ENCODE results near the gene MASP1.

The MASP1 gene, protein sequence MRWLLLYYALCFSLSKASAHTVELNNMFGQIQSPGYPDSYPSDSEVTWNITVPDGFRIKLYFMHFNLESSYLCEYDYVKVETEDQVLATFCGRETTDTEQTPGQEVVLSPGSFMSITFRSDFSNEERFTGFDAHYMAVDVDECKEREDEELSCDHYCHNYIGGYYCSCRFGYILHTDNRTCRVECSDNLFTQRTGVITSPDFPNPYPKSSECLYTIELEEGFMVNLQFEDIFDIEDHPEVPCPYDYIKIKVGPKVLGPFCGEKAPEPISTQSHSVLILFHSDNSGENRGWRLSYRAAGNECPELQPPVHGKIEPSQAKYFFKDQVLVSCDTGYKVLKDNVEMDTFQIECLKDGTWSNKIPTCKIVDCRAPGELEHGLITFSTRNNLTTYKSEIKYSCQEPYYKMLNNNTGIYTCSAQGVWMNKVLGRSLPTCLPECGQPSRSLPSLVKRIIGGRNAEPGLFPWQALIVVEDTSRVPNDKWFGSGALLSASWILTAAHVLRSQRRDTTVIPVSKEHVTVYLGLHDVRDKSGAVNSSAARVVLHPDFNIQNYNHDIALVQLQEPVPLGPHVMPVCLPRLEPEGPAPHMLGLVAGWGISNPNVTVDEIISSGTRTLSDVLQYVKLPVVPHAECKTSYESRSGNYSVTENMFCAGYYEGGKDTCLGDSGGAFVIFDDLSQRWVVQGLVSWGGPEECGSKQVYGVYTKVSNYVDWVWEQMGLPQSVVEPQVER

DNA sequence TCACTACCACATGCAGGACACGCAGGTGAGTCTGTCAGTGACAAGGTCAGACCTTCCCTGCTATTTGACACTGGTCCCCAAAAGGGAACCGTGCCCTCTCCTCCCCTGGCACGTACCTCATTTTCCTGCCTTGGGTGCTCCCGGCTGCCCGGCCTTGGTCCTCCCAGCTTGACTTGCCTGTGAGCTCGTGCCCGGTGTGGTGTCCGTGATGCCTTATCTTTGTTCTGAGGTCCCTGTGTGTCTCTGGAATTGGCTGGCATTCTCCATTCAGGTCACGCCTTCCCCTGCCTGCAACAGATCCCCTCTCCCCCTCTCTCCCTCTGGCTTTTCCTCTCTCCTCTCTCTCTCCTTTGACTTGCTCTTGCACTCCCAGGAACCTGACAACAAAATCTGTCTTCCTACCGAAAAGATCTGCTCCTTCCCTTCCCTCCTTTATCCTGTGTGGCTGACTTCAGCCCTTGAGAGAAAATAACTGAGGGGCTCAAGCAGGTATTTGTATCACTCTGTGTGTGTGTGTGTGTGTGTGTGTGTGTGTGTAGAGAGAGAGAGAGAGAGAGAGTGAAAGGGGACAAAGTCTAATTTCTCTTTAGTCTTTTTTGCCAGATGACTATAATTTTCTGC, at the start of gene MASP1:
MASP1 (minus strand) TSS at position 226 of the 621 bp plus-strand sequence; CDS start at position 121, 105 bp downstream.
- no peak for TF ChIP-seq EZH2phosphoT487 (IDR thresholded peaks at IDR 0.05; ENCODE audit: borderline replicate concordance)
- TF ChIP-seq, protein P1, sequence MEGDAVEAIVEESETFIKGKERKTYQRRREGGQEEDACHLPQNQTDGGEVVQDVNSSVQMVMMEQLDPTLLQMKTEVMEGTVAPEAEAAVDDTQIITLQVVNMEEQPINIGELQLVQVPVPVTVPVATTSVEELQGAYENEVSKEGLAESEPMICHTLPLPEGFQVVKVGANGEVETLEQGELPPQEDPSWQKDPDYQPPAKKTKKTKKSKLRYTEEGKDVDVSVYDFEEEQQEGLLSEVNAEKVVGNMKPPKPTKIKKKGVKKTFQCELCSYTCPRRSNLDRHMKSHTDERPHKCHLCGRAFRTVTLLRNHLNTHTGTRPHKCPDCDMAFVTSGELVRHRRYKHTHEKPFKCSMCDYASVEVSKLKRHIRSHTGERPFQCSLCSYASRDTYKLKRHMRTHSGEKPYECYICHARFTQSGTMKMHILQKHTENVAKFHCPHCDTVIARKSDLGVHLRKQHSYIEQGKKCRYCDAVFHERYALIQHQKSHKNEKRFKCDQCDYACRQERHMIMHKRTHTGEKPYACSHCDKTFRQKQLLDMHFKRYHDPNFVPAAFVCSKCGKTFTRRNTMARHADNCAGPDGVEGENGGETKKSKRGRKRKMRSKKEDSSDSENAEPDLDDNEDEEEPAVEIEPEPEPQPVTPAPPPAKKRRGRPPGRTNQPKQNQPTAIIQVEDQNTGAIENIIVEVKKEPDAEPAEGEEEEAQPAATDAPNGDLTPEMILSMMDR (conservative IDR thresholded peaks at IDR 0.05; ENCODE audit: low read length): no peak
- Histone ChIP-seq H3K9ac (ENCODE audit: low read depth, low read length, poor library complexity, severe bottlenecking) (no peak within 1 kb of the TSS), H3F3A (ENCODE audit: low read depth) (no peaks in the 10 kb centered on the region), H4K20me1 (ENCODE audit: insufficient read depth, low read length, poor library complexity, severe bottlenecking) (no peaks in the 10 kb centered on the region), H2AFZ (ENCODE audit: low read length) (no peak within 1 kb of the TSS), H3K4me2 (ENCODE audit: low read depth, low read length, poor library complexity, severe bottlenecking) (no peak within 1 kb of the TSS), H3K36me3 (ENCODE audit: insufficient read depth, low read length) (no peaks in the 10 kb centered on the region), H3K4me3 (ENCODE audit: low read length, poor library complexity, severe bottlenecking) (no peak within 1 kb of the TSS), H3K27me3 (ENCODE audit: insufficient read depth, low read length, poor library complexity, severe bottlenecking) (no peaks in the 10 kb centered on the region), H3K79me2 (ENCODE audit: insufficient read depth, low read length) (no peaks in the 10 kb centered on the region), H3K9me3 (ENCODE audit: insufficient read depth, low read depth, low read length) (no peaks in the 10 kb centered on the region), H3K4me1 (ENCODE audit: insufficient read depth, low read length, poor library complexity, severe bottlenecking) (no peaks in the 10 kb centered on the region), H3K9me2 (replicated peaks; ENCODE audit: low read depth, low read length) (no peaks in the 10 kb centered on the region)

DNA sequence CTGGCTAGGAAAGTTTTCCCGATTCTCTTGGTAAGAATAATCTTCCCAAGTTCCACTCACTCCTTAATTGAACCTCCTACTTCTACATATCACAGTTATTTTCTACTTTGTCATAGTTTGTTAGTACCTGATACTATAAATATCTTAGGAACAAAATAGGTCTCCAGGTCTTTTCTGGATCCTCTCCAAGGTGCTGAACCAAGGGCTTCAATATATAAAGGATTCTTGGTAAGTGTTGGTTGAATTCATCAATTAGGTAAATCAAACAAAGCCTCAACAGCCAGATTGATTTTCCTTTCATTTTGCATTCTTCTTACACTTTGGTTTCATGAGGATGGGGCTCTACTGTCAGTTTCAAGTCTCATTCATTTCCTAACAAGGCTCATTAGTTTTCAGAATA, 49.0 kb upstream of the MASP1 start:
- Histone ChIP-seq H3K27me3 (ENCODE audit: insufficient read depth, low read length, poor library complexity, severe bottlenecking) (no peaks in the 10 kb centered on the region), H3K9ac (ENCODE audit: low read depth, low read length, poor library complexity, severe bottlenecking) (no peak overlapping the region), H3K9me2 (replicated peaks; ENCODE audit: low read depth, low read length) (no peaks in the 10 kb centered on the region), H3K4me3 (ENCODE audit: low read length, poor library complexity, severe bottlenecking) (no peak overlapping the region), H4K20me1 (ENCODE audit: insufficient read depth, low read length, poor library complexity, severe bottlenecking) (no peaks in the 10 kb centered on the region), H3K36me3 (ENCODE audit: insufficient read depth, low read length) (no peaks in the 10 kb centered on the region), H3K9me3 (ENCODE audit: insufficient read depth, low read depth, low read length) (no peaks in the 10 kb centered on the region), H3K4me1 (ENCODE audit: insufficient read depth, low read length, poor library complexity, severe bottlenecking) (no peaks in the 10 kb centered on the region), H3K4me2 (ENCODE audit: low read depth, low read length, poor library complexity, severe bottlenecking) (no peak overlapping the region), H3K79me2 (ENCODE audit: insufficient read depth, low read length) (no peaks in the 10 kb centered on the region), H3F3A (ENCODE audit: low read depth) (no peaks in the 10 kb centered on the region), H2AFZ (ENCODE audit: low read length) (no peak overlapping the region)
- TF ChIP-seq, protein P1 (conservative IDR thresholded peaks at IDR 0.05; ENCODE audit: low read length): no peak
- TF ChIP-seq EZH2phosphoT487 (IDR thresholded peaks at IDR 0.05; ENCODE audit: borderline replicate concordance): no peak

DNA sequence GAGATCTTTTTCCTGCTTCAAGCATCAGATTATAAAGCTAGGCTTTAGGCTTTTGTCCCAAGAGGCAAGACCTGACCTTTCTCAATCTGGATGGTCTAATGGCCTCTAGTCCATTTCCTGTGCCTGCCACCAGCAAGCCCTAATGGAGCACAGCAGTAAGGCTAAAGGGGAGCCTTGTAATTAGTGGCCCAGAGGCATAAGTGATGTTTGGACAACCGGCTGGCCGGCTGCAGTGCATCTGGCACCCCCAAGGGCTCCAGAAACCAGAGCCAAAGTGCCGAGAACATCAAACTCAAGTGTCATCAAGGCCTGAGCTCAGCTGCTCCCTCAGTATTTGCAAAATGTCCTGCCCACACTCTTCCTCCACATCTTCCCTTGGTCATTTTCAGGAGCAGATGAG, 44.8 kb upstream of the MASP1 start:
- no peaks in the 10 kb centered on the region for H3K27me3 ChIP-seq (ENCODE audit: insufficient read depth, low read length, poor library complexity, severe bottlenecking)
- H3K4me2 ChIP-seq (ENCODE audit: low read depth, low read length, poor library complexity, severe bottlenecking): no peak overlapping the region
- no peaks in the 10 kb centered on the region for H3K79me2 ChIP-seq (ENCODE audit: insufficient read depth, low read length)
- no peak overlapping the region for H3K4me3 ChIP-seq (ENCODE audit: low read length, poor library complexity, severe bottlenecking)
- no peaks in the 10 kb centered on the region for H3K4me1 ChIP-seq (ENCODE audit: insufficient read depth, low read length, poor library complexity, severe bottlenecking)
- no peaks in the 10 kb centered on the region for H3K9me3 ChIP-seq (ENCODE audit: insufficient read depth, low read depth, low read length)
- no peaks in the 10 kb centered on the region for H4K20me1 ChIP-seq (ENCODE audit: insufficient read depth, low read length, poor library complexity, severe bottlenecking)
- no peak overlapping the region for H2AFZ ChIP-seq (ENCODE audit: low read length)
- no peak overlapping the region for H3K9ac ChIP-seq (ENCODE audit: low read depth, low read length, poor library complexity, severe bottlenecking)
- TF ChIP-seq EZH2phosphoT487 (IDR thresholded peaks at IDR 0.05; ENCODE audit: borderline replicate concordance): no peak
- TF ChIP-seq, protein P1 (conservative IDR thresholded peaks at IDR 0.05; ENCODE audit: low read length): no peak
- H3F3A ChIP-seq (ENCODE audit: low read depth): no peaks in the 10 kb centered on the region
- H3K9me2 ChIP-seq (replicated peaks; ENCODE audit: low read depth, low read length): no peaks in the 10 kb centered on the region
- no peaks in the 10 kb centered on the region for H3K36me3 ChIP-seq (ENCODE audit: insufficient read depth, low read length)

All from Loucy (cell line).